Activated CD4-positive, alpha-beta T cell treated with anti-CD3 and anti-CD28 coated beads, Interleukin-2, amount 50 U/mL, for 16 hours (primary cell): ENCODE data around the gene NUP210L.
"Not testable (repeated sequence)": the region's sequence is repeated elsewhere in the genome, so short reads cannot be mapped to it uniquely, and the experiment has no call there.

ENCODE experiments used
- DNase-seq: peaks from one replicate; pipeline ENCODE4 v3.0.0-alpha.2; 2020

NUP210L gene

DNA sequence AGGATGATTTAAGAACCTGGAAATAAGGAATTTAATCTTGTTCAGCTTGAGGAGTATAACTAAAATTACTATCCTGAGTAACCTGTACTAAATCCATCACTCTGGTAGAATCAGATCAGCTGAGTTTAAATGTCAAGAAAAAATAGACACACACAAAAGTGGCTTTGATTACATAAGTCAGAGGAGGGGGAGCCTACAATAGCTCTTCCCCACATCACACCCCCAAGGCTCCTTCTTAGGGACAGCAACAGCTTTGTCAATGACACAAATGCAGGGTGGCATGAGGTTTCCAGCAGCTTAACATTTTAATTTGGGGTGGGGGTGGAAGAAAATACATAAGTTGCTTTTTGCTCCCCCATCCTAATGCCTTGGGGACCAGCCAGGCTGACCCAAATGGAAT, 12.6 kb upstream of the NUP210L start:
- DNase-seq, result no peak

DNA sequence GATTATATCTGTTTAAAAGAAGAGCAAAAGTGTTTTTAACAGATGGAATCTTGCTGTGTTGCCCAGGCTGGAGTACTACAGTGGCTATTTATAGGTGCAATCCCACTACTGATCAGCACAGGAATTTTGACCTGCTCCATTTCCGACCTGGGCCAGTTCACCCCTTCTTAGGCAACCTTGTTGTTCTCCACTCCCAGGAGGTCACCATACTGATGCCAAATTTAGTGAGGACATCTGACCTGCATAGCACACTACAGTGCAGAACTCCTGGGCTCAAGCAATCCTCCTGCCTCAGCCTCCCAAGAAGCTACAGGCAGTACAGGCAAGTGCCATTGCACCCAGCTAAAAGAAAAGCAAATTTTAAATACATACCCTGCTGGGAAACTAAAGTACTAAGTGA, 11.3 kb upstream of the NUP210L start:
- DNase-seq, result no peak

DNA sequence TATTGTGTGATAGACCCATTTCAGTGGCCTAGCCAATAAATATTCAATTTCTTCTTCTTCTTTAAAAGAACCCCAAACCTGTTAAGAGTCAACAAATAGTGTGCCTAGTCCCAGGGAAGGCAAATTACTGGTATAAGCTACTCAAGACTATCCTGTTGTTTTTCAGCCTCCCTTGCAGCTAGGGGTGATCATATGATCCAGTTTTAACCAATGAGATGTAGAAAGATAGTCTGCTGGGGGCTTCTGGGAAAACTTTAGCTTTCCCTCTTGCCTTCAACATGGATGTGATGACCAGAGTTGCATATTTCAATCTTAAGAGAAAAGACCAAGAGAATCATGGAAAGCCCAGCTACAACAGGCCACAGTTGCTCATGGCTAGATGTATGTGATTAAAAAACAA, 4.7 kb upstream of the NUP210L start:
- no peak for DNase-seq

DNA sequence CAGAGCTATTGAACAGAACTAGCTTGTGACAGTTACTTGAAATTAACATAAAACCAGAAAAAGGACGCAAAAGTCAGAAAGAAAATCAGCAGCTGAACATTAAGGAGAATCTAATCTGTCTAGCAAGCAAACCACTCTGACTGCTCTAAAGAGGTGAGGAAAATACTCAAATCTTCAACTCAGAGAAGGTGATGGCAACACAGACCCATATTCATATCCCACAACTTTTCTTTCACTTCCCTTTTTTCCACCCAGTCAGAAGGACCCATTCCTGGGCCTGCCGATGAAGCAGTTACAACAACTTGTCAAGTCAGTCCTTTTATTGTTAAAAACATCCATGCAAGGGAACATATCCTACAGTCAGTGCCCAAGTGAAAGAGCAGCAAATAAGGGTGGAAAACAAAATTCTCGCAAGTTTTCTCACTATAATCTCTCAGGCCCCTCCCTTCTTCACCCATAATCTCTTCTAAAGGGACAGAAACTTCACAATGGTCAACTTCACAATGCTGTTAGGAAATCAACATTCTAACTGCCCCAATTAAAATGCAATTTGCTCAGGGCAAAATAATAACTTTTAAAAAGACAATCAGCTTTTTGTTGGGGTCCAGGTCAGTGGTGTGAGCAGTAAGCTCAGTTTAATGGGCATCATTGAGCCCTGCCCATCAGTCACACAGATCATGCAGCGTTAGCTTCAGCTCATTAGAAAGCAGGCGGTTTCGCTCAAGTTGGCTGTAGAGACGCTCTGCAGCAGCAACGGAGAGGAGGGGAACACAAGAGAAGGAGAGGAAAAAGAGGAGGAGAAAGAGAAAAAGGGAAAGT, 3.6 kb upstream of the NUP210L start:
- no peak for DNase-seq

DNA sequence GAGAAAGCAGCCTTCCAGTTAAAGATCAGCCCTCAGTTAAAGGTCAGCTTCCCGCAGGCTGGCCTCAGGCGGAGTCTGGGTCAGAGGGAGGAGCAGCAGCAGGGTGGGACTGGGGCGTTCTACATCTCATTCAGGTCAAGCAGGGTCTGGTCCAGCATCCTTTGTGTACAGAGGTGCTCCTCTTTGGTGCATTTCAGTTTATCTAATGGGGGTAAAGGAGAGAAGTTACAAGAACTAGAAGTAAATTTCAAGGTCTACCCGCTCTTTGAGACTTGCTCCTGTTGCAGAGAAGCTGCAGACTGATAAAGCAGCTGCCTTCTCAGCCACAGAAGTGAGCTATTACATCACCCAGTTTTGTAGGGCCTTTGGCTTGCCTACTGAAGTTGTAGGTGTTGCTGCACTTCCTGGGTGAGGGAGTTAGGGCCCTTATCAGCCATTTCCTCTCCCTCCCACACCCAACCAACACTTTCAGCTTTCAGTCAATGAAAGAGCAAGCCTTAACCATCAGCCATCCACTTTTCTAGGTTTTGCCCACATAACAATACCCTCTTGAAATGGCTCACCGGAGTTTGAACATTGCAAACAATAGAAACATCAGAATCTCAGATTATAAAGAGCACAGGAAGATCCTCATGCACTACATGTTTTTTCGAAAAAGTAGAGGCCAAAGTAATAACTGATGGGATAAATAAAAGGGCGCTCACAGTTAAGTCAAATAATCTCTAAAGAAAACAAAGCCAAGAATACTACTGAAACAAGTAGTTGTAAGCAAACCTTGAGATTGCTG, 2.8 kb upstream of the NUP210L start:
- DNase-seq, result peak; percentile 95

DNA sequence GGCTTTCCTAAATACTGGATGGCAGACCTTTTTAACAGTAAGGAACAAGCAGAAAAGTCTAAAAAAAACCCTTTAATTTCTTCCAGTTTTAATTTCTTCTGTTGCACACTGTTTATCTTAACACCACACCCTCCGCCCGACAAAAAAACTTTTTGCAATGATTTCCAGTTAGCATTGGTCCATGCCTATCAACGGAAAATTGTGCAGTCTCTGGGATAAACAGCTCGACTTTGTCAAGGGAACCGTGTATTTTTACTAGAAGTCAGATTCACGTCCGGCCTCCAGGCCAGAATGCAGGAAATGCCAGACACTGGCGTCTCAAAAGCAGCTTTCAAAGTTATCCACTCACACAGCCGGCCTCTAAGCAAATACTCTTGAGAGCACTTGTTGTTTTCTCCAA, 378 bp upstream of the NUP210L start:
- no peak for DNase-seq

DNA sequence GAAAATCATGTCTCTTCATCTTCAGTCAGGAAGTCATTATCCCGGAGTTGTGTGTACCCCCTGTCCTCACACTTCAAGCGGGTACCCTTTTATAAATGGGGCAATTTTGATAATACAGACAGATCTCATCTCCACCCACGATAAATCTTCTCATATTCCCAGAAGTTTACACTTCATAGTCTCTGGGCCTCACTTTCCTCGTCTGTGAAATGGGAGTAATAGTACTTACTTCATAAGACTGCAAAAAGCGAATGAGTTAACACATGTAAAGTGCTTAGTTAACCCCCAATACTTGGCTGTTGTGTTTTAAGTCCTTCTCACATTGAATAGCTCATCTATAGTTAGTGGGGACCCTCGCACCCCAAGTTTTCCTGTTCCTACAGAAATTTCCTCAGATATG, 820 bp downstream of the NUP210L start:
- DNase-seq, result no peak

DNA sequence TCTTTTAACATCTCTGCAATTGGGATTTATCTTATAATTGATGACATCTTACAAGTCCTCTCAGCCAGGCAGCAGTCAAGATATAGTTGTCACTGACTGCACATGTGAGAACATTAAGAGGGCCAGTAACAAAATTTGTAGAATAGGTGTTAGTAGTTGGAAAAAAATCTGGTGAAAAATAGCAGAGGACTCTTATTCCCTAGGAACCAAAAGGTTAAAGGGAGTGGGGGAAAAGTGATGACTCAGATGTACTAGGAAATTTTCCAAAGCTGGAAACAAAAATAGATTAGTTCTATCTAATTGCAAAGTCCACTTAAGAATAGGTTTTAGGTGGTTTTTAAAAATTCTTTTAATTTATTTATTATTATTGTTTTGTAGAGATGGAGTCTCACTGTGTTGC, 3.6 kb downstream of the NUP210L start:
- DNase-seq, result no peak

DNA sequence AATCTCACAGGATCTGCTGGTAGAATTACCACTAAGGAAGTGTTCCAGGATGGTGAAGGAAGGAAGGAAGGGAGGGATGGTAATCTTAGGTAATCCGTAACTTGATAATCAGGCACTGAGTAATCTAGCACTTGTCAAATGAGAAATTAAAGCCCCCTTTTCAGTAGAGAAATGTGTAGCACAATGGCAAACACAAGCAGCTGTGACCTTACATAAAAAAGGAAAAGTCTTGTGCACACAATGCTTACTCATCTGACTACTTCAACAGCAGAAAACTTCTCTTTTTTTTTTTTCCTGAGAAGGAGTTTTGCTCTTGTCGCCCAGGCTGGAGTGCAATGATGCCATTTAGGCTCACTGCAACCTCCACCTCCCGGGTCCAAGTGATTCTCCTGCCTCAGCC, 6.1 kb downstream of the NUP210L start:
- DNase-seq, result peak; percentile 74

DNA sequence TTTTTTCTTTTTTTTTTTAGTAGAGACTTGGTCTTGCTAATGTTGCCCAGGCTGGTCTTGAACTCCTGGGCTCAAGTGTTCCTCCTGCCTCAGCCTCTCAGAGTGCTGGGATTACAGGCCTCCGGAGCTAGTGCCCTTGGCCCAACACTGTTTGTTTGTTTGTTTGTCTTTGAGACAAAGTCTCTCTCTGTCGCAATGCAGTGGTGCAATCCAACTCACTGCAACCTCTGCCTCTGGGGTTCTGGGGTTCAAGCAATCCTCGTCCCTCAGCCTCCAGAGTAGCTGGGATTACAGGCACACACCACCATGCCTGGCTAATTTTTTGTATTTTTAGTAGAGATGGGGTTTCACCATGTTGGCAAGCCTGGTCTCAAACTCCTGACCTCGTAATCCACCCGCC, 7.4 kb downstream of the NUP210L start:
- DNase-seq, result not testable (repeated sequence)

DNA sequence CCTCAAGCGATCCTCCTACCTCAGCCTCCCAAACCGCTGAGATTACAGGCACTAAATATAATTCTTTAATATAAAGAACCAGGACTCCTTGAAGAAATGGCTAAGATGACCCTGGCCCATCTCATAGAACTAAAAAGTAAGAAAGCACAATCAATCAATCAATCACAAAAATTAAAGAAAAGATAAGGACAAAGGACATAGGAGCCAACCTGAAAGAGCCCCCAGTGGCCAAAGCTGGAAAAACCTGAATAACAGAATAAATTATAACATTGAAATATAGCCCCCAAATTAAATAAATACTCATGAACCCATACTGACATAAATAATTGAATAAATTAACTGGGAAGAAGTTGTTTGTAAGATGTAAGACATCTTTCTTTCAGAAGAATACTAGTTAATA, 8.9 kb downstream of the NUP210L start:
- no peak for DNase-seq

DNA sequence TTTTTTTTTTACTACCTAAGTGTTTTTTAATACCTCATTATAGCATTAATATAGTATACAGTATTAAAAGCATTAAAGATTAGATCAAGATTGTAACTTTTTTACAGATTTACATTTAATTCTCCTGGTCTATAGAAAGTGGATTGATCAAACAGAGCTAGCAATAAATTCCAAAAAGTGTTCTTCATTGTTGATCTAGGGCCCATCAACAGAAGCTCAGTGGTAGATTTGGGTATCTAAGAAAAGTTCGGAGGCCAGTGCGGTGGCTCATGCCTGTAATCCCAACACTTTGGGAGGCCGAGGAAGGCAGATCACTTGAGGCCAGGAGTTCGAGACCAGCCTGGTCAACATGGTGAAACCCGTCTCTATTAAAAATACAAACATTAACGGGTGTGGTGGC, 12.5 kb downstream of the NUP210L start:
- no peak for DNase-seq

DNA sequence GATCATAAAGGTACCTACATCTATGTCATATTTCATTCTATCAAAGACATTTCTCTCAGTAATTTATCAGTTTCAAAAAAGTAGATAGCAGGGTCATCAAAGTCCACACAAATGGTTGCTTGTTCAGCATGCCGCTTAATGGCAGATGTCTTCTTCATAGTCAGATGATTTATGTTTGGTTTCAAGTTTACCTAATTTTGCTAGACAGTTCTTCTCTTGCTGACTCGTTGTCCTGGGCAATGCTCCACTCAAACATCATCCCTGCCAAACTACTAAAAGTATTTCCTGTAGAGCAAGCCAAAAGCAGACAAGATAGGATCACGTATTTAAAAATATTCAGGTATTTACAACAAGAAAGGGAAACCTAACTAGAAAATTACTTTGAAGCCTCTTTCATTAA, 13.6 kb downstream of the NUP210L start:
- DNase-seq, result no peak

DNA sequence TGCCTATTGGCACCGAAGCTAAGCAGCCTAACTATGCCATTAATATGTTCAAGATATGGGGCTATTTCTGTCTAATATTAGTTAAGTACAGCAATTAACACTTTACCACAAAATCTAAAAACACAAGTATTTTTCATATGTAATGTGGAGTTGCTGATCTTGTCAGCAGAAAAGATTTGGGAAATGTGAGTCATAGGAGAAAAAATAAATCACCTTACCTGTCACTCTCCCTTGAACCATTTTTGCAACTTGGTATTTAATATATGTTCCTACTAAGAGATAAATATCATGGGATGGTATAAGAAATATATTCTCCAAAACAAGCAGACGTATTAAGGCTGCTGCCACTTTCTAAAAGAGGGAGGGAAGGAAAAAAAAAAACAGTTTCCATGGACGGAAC, 17.0 kb downstream of the NUP210L start:
- DNase-seq, result no peak

DNA sequence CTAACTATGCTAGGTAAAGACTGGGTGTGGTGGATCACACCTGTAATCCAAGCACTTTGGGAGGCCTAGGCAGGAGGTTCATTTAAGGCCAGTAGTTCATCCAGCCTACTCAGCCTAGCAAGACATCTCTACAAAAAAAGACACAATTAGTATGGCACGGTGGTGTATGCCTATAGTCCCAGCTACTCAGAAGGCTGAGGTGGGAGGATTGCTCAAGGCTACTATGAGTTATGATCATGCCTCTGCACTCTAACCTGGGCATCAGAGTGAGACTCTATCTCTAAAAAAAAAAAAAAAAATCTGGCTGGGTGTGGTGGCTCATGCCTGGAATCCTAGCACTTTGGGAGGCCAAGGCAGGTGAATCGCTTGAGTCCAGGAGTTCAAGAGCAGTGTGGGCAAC, 21.6 kb downstream of the NUP210L start:
- DNase-seq, result no peak

DNA sequence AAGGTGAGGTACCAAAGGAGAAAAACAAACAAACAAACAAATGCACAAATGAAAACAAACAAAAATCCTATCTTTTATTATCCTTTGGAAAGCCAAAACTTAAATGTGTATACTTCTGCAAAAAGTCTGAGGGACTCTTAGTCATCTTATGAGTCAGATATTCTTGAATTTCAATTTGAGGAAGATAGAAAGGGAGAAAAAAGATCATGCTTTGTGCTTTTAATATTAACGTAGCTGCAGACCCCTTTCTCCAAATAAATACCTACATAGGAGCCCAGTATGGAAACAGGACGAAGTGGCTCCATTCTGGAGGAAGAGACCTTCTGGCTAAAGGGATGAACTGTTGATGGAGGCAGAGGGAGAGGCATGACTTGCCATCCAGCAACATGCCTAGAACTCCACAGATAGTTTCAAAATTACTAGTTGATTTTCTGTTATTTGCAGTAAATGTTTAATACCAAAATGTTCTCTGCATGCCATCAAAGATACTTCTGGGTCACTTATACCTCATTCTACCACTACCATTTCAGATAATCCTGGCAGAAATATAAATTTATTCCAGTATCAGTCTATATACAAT, 25.4 kb downstream of the NUP210L start:
- DNase-seq, result peak; percentile 29

DNA sequence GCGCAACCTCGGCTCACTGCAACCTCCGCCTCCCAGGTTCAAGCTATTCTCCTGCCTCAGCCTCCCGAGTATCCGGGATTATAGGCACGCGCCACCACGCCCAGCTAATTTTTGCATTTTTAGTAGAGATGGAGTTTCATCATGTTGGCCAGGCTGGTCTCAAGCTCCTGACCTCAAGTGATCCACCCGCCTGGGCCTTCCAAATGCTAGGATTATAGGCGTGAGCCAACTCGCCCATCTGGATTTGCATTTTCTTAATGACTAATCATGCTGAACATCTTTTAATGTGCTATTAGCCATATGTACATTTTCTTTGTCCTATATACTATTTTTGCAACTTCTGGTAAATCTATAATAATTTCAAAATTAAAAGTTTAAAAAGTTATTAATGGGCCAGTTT, 31.7 kb downstream of the NUP210L start:
- DNase-seq, result not testable (repeated sequence)

DNA sequence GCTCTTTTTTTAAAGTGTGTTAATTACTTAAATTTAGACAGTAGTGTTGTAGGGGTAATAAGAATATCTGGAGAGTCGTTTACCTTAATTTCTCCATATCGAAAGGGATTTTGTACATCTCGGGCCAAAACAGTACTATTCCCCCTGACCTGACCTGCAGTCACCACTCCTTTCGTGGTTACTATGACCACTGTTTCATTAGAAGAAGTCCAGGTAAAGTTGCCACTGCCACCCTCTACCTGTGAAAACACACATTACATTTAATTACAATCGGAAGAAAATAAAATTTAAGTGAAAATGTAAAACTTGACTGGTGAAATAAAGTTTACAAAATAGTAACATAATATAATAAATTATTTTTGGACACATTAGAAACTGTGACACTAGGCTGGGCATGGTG, 37.2 kb downstream of the NUP210L start:
- DNase-seq, result no peak

DNA sequence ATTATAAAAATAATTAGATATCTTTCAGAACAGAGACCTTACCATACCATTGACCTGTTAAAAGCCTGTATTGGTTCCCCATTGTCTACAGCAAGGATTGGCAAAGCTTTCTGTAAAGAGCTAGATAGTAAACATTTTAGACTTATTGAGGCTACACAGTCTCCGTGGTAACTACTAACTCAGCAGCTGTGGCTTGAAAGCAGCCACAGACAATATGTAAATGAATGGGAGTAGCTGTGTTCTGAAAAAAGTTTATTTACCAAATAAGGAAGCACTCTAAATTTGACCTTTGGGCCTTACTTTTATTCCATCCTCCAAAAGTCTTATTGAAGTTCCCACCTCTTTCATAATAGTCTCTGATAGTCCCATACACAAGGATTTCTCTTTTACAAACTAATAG, 39.7 kb downstream of the NUP210L start:
- DNase-seq, result no peak

DNA sequence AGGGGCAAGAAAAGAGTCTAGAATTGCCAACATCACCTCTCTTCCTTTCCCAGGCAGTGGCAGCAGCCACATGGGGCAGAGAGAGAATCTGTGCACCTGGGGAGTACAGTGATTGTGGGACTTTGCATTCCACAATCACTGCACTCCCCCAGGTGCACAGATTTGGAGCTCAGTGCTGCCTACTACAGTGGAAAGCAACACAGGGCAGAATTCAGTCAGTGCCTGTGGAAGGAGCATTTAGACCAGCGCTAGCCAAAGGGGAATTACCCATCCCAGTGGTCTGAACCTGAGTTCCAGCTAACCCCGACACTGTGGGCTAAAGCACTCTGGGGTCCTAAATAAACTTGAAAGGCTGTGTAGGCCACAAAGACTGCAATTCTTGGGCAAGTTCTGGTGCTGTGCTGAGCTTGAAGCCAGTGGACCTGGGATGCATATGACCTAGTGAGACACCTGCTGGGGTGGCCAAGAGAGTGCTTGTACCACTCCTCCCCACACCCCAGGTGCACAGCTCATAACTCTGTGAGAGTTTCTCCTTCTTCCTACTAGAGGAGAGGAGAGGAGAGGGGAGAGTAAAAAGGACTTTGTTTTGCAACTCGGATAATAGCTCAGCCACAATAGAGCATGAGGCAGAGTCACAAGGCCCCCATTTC, 50.3 kb downstream of the NUP210L start:
- no peak for DNase-seq

DNA sequence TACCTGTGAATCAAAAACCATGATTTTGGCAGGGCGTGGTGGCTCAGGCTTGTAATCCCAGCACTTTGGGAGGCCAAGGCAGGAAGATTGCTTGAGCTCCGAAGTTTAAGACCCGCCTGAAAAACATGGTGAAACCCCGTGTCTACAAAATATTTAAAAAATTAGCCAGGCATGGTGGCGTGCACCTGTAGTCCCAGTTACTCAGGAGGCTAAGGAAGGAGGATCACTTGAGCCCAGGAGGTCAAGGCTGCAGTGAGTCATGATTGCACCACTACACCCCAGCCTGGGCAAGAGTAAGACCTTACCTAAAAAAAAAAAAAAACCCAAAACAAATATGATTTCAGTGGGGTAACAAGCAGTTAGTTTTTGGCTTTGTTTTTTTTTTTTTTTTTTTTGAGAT, 54.7 kb downstream of the NUP210L start:
- DNase-seq, result not testable (repeated sequence)

DNA sequence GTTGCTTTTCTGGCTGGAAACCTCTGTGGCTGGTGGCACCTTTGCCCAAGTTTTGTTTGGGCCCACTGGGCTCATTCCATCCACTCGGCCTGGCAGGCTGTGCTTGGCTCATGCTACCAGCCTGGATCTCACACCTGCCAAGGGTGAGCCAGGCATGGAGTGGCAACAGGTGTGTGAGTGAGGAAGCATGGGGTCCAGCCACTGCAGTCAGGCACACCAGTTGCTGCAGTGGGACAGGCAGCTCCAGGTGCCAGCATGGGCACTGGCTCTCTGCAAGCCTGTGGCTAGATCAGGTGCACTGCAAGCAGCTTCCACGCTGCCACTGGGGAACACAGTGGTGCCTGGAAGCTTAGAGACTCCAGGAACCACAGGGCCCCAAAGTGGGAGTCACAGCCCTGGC, 57.0 kb downstream of the NUP210L start:
- DNase-seq, result no peak

DNA sequence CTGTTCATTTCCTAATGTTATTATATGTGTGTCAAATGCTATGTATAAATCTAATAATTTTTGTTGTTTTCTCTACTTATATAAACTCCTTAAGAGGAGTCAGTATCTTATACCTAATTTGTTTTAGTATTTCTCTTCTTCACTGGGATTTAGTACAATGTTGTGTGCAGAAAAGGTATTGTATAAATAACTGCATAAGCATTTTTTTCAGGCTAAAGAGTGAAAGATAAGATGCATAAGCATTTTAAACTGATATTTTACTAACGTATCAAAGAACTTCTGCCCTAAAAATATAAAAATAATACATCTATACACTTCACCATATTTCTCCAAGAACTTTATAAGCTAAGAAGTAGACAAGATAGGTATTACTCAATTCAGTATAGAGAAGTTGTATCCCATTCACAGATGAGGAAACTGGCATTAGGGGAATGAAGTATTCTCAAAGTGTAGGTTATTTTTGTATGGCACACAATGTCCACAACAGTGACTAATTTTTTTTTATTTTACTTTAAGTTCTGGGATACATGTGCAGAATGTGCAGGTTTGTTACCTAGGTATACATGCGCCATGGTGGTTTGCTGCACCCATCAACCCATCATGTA, 59.3 kb downstream of the NUP210L start:
- no peak for DNase-seq
